ELF-1 (cell line): ENCODE measurements around the gene LRCH1.

Experiments used
- DNase-seq: peaks from one replicate; pipeline ENCODE4 v3.0.0-alpha.2; 2016; ENCODE audit warnings: low read depth, low spot score

The LRCH1 gene

GRCh38 chr13:46593398-46593797 lies 40.4 kb downstream of the LRCH1 start:
- no peak for DNase-seq

DNA sequence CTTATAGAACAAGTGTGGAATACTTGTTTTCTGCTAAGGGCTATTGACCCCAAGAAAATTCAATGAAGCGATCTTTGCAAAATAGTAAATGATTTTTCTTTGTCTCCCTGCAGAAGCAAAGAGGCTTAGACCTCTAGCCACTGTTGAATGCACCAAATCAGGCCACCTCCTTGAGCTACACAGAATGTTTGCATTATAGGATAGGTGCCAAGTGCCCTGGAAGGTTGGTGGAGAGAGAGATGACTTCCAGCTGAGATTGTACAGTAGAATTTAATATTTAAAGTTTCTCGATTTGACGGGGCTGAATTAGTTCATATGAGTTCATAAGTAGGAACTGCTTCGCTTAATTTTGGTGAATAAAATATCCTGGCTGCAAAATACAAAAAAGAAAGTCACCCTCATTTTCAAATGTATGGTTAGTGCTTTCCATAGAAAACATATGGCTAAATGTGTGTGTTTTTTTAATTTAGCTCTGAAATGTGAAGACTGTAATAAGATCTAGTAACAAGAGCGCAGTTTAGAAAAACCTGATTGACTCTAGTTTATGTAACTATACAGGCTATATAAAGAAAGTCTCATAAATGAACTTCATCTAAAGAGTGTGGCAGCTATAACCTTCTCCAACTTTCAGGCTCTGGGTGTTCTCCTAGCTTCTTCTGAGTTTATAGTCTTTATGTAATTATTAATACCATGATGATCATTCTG lies 41.6 kb downstream of the LRCH1 start:
- DNase-seq, result no peak

DNA sequence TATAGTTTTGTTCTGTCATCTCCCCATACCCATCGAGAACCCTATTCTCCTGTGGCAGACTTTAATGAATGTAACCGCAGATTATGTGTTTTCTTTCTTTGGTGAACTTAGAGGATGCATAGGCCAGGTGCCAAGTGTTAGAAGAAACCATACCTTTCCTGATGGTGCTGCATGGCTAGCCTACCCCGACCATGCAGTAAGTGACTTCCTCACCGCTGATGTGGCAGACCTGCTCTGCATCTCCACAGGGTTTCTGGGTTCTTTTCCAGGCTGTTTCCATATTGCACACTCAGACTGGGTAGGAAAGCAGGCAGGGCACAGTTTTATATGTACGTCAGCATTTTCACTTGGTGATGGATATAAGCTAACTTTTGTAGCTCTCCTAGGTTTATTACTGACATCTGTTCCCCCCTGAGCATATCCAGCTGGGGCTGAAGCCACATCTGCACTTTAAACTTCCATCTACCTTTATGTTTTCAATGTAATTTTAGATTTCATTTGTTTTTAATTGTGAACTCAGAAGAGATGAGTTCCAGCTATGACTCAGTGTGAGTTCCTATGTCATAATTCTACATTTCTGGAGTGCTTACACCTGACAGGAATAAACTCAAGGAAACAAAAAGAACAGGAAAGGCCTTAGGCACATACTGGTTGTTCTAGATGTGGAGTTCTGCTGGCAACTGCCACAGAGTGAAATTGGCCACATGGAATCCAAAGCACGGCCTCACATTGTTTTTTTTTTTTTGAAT lies 42.3 kb downstream of the LRCH1 start:
- DNase-seq, result no peak

GRCh38 chr13:46595885-46596275 lies 42.9 kb downstream of the LRCH1 start:
- no peak for DNase-seq

DNA sequence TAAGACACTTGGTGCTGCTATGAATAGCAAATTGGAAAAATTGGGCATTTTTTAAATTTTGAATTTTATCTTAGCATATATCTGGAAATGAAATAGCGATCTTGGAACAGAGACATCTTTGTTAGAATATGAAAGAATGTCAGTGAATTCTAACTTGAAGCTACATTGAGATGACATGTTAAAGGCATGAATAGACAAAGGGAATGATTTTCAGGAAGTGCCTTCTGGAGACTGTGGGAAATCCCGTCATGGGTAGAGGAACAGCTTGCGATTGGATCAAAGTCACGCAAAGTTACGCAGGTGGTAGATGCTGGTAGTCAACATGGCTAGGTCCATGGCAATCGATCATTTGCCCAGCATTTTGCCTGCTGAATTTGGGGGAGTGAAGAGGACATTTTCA lies 43.5 kb downstream of the LRCH1 start:
- DNase-seq, result no peak

DNA sequence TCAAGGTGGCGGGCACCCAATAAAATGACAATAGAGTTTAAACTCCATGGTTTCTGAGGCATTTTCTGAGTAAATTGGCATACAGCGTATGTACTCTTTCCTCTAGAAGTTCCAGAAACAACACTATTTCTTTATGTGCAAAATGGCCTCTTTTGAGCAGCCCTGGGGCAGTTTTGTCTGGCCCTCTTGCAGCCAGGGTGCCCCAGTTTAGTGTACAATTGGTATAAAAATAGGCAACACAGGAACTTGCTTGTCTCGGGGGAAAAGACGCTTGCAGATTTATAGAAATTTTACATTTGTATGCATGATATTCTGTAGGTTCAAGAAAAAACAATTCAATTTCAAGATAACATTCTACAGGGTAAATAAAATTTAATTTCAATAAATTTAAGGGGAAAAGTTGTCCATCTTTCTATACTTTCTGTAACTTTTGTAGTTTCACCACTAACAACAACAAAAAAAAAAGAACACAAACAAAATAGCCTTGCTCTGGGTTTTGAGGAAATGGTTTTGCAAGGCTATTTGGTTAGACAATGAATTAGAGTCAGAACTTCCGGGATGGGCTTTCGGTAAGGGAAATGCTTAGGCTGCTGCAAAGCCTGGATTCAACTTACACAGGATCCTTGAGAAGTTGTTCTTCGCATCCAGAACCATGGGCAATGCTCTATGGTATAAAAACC lies 45.3 kb downstream of the LRCH1 start:
- no peak for DNase-seq

- no peak for DNase-seq
These were observed 45.8 kb downstream of the LRCH1 start for GRCh38 chr13:46598820-46599180.

GRCh38 chr13:46600943-46601311 lies 48.0 kb downstream of the LRCH1 start:
- no peak for DNase-seq

- no peak for DNase-seq
These were observed 49.6 kb downstream of the LRCH1 start for GRCh38 chr13:46602531-46602930.

GRCh38 chr13:46603165-46603603 lies 50.2 kb downstream of the LRCH1 start:
- no peak for DNase-seq

DNA sequence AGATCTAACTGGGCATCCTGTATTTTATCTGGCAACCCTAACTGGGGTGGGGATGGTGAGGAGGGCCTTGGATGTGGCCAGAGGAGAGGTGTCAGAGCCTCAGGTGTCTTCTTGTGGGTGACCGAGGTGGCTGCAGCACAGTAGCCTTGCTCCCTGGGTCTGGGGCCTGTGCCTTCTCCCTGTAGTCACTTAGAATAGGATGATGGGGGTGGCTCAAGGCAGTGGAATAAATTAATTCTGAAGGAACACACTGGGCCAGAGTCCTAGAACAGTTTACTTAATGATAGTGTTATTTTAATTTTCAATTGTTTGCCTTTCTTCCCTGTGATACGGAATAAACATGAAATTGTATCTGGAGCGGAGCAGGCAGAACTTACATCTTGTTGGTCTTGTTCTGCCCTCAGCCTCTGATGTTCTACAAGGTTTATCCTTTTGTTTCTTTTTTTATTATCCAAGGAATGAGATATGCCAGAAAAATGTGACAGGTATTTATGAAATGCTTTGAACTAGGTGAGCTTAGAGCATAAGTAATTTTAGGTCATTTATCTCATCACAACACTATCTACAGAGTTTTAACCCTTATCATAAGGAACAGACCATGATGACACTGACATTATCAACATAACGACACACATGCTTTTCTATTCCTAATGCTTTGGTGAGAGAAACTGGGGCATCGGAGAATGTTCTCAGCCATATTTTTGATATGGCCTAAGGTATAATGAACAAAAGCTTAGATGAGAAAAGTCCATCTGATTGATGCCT lies 51.4 kb downstream of the LRCH1 start:
- DNase-seq, result no peak

DNA sequence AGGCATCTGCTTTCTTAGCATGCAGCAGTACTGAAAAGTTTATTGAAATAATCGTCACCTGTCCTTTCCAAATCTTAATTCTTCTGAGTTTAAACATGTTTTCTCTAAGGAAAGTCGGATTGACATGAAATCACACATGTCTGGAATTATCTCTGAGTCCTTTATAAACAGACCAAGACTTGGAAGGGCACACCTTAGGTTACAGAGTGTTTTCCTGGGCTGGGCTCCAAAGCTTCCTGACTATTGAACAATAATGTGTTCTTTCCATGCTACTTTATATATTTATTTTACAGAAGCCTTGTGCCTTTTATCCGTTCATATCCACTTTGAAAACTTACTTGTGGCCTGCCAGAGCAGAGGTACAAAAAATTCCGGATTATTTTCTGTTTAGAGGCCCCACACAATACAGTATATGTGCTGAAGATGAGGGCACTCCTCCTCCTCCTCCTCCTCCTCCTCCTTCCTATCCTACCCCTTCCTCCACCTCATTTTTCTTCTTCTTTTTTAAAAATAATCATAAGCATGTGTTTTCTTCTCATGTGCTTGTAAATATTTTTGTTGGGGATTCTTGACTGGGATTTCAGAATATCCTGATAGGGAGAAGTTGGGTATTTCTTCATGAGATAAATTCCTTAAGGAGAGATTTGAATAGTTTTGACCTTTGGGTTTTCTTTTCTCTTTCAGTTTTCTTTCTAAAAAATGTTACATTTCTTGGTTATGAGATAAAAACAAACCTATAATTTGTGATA lies 52.3 kb downstream of the LRCH1 start:
- DNase-seq, result no peak

- no peak for DNase-seq
These were observed 53.0 kb downstream of the LRCH1 start for GRCh38 chr13:46605825-46606554.

- no peak for DNase-seq
These were observed 54.0 kb downstream of the LRCH1 start for GRCh38 chr13:46606970-46607369.

- no peak for DNase-seq
These were observed 55.0 kb downstream of the LRCH1 start for GRCh38 chr13:46607768-46608564.

GRCh38 chr13:46609052-46609451 lies 56.1 kb downstream of the LRCH1 start:
- DNase-seq, result no peak

GRCh38 chr13:46609726-46610125 lies 56.8 kb downstream of the LRCH1 start:
- DNase-seq, result no peak

- no peak for DNase-seq
These were observed 59.3 kb downstream of the LRCH1 start for GRCh38 chr13:46612267-46612666.

DNA sequence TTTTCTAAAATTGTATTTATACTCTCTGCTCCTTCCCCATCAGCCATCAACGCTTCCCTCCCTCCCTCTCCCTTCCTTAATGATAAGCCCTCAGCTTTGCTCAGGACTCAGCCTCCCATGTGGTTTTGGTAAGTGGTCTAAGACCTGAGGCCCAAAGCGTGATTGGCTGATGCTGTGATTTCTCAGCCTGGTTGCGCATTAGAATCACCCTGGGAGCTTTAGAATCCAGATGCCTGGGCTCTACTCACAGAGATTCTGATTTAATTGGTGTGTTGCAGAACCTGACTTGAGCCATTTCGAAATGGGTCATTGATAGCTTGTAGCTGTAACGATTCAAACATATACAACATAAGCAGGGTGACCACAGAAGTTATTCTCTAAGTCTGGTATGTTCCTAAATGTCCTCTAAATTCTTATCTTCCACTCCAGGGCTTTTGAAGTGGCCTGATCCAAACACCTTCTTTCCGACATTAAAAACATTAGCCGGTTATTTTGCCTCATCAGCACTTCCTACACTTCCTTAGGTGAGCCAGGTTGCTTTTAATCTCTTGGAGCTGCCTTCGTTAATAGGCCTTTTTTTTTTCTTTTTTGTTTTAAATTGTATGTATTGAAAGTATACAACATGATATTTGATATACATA lies 60.6 kb downstream of the LRCH1 start:
- no peak for DNase-seq
